HG03354 (cell line): ENCODE data around the gene ISG15.
"Not testable (repeated sequence)": the region's sequence is repeated elsewhere in the genome, so short reads cannot be mapped to it uniquely, and the experiment has no call there.

Experiments used
- ATAC-seq: cut with Tn5 transposase; IDR thresholded peaks from one replicate; pipeline ENCODE4 v1.9.1; 2021; ENCODE audit warnings: mild to moderate bottlenecking; ENCODE audit not compliant: unreplicated experiment, poor library complexity, severe bottlenecking

The ISG15 gene

GRCh38 chr1:991895-992294, 21.4 kb upstream of the ISG15 start:
- ATAC-seq = no peak

DNA sequence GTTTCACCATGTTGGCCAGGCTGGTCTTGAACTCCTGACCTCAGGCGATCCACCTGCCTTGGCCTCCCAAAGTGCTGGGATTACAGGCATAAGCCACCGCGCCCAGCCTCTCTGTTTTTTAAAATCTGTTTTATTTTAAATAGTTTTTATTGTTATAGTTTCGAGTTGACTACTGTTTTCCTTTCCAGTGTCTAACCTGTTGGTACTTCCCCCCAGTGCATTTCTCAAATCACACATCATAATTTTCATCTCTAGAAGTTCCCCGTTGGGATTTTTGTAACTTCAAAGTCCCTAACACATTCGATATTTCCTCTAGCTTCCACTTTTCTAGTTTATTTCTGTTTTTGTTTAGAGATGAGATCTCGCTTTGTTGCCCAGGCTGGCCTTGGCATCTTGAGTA, 20.9 kb upstream of the ISG15 start:
- no peak for ATAC-seq

GRCh38 chr1:993379-993995, 19.8 kb upstream of the ISG15 start:
- no peak for ATAC-seq

DNA sequence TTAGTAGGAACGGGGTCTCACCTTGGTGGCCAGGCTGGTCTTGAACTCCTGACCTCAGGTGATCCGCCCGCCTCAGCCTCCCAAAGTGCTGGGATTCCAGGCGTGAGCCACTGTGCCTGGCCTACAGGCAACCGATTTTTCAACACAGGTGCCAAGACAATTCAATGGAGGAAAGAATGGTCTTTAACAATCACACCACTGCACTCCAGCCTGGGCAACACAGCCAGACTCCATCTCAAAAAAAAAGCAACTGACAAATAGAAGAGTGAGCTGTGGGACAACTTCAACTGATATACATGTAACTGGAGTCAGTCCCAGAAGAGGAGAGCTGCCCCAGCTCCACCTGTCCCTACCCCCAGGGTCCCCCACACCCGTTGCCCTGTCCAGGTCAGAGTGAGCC, 18.8 kb upstream of the ISG15 start:
- ATAC-seq = not testable (repeated sequence)

DNA sequence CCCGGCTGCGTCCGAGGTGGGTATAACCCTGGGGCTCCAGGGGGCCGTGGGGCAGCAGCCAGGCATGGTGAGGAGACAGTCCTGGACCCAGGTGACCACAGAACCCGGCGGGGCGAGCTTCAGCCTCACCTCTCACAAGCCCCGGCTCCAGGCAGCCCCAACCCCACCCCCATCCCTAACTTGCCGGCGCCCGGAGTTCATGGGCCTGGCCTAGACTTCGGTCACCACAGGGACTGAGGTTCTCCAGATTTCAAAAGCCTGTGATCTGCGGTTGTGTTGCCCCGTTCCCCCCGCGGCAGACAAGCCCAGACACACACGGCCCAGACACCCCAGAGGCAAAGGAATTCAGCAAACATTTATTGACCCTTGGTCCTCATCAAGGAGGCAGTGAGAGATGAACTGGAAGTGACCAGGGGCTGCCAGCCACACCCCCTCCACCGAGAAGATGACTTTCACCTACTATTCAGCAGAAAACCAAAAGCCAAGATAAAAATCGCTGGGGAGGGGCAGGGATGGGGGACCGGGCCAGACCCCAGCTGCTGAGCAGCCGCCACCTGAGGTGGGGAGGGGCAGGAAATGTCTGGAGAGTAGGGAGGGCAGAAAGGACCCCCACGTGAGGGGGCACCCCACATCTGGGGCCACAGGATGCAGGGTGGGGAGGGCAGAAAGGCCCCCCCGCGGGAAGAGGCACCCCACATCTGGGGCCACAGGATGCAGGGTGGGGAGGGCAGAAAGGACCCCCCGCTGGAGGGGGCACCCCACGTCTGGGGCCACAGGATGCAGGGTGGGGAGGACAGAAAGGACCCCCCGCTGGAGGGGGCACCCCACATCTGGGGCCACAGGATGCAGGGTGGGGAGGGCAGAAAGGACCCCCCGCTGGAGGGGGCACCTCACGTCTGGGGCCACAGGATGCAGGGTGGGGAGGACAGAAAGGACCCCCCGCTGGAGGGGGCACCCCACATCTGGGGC, 17.3 kb upstream of the ISG15 start:
- ATAC-seq = no peak

- no peak for ATAC-seq
Measured at GRCh38 chr1:996851-997712, 16.2 kb upstream of the ISG15 start.

- ATAC-seq = no peak
Measured at GRCh38 chr1:997713-997992, 15.6 kb upstream of the ISG15 start.

DNA sequence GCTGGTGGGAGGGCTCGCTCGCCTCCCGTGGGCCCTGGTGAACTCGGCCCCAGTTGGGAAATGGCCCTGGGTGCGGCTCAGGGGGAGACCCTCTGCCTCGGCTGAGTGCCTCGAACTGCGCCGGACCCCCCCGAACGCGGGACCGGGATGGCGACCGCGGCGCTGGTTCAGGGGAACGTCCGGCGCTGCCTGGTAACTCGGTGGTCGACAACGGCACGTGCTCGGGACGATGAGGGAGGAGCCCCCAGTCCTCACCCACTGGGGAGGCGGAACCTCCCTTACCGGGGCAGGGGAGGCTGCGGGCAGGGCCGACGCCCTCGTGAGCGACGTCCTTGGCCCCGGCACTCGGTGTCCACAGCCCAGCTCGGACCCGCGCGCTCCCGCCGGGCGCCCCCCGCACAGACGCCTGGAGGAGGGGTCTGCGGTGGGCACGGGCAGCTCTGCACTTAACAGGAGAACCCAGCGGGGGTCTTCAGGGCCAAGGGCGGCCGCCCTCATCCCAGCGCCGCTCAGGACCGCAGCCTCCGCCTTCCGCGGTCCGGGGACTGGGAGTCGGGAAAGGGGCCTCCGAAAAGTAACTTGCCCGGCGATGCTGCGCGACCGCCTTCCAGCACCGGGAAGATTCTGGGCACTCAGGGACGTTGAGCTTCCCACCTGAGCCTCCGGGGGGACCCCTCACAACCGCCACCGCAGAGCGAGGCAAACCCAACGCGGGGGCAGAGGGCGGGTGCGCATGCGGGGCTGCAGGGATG, 15.1 kb upstream of the ISG15 start:
- ATAC-seq = no peak

- ATAC-seq = no peak
Measured at GRCh38 chr1:998745-998994, 14.6 kb upstream of the ISG15 start.

DNA sequence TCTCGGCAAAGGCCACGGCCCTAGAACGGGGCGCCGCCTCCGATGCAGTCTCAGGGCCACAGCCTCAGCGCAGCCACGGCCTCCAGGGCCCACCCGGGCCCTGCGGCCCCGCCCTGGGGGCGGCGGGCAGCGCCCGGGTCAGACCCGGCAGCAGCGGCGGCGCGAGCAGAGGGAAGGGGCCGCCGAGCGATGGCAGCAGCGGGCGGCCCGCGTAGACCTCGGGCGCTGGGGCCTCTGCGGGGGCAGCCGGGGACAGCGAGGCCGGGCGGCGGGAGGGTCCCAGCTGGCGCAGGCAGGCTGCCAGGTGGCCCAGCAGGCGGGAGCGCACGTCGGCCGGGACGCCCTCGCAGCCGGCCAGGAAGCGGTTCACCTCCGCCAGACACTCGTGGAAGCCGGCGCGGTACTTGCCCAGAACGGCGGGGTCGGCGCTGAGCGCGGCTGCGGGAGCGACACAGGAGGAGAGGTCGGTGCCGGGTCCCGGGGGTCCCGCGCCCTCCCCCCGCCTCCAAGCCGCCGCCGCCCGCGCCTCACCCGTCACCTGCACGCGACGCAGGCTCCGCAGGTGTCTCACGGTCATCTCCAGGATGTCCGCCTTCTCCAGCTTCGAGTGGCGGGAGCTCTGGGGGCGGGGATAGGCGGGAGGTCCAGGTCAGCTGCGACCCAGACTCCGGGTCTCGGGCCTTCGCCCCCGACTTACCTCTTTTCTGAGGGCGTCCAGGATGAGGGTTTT, 14.1 kb upstream of the ISG15 start:
- no peak for ATAC-seq

DNA sequence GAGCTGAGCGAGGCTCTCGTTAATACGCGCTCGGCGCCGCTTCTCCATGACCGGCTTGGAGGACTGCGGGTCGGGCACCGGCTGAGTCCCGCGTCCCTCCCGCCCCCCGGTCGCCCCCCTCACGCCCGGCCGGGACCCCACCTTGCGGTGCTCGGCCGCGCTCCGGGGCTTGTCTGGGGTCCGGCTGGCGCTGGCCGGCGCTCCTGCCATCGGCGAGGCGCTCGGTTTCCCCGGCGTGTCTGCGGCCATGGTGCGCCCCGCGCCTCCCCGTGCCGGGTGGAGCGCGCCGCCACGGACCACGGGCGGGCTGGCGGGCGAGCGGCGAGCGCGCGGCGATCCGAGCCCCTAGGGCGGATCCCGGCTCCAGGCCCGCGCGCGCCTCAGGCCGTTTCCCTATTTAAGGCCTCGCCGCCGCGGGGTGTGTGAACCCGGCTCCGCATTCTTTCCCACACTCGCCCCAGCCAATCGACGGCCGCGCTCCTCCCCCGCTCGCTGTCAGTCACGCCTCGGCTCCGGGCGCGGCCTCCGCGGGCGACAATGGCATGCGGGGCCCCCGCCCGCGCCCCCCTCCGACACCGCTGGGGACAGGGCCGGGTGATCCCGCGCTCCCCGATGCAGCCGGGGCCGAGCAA, 13.5 kb upstream of the ISG15 start, which contains the start of gene HES4:
Gene HES4, minus strand, starts transcription at position 373 of the 632 bp plus-strand sequence. Its CDS starts 124 bp downstream, at position 249.
- peak; percentile 45 for ATAC-seq

- peak; percentile 26 for ATAC-seq
Measured at GRCh38 chr1:1000357-1001056, 12.8 kb upstream of the ISG15 start.

DNA sequence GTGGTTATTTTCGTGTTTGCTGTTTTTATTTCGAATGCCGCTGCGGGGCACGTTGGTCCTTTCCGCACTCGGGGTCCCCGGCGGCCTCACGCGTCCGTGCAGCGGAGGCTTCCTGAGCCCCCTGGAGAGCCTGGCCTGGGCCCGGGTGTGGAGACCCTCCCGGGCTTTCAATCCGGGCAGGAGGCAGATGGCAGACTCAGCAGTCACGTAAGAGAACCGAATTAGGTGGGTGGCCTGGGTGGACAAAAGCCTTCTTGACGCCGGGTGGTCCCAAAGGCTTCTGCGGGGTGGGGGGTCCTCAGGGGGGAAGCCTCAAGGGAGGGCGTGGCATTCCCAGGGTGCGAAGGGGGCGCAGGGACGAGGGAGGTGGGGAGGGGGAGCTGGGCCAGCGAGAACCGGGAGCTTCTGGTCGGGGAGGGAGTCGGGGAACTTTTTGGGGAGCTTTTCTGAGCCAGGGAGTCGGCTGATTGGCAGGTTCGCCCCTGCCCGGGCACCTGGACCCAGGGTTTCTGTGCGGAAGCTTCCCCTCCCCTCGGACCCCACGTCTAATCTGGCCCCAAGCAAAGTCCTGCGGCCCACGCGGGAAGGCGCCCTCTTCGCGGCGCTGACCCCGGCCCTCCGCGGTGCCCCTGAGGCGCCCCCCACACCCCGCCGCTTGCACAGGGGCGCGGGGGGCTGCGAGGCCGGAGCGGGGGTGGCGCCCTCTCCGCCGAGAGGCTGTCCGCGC, 12.1 kb upstream of the ISG15 start:
- no peak for ATAC-seq

- ATAC-seq = no peak
Measured at GRCh38 chr1:1003618-1004419, 9.5 kb upstream of the ISG15 start.

- no peak for ATAC-seq
Measured at GRCh38 chr1:1004420-1004779, 8.9 kb upstream of the ISG15 start.

DNA sequence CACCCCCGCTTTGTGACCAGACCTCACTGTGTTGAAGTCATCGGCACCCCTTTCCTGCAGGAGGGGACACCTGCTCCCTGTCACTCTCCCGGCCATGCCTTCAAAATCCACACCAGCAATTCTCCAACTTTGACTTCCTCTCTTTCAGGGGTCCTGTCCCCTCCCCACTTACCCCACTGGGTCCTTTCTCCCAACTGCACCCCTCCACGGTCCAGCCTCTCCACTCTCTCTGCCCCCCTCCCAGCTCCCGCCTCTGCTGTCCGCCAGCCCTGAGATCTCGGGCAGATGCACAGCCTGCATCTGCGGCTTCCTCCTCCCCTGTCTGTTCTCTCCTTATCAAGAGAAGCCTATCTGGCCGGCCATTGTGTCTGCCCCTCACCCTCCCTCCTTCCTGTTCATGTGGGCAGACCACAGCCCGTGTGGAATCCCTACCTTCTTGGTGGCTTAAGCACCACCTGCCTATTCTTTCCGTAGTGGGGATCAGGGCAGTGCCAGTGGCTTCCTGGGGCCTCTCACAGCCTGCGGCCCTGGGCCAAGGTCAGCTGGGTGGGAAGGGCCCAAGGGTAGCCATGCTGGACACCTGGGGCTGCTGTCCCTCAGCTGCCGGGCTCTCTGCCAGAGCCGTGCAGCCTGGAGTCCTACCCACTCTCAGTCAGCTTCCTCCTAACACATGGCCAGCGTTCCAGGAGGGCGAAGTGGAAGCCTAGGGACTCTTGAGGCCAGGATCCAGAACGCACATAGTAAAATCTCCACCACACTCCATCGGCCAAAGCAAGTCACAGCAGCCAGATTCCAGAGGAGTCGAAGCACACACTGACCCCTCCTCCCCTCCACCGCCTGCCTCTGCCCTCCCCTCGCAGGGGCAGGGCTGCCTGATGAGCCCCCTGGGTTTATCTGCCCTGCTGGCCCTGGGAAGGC, 8.3 kb upstream of the ISG15 start:
- no peak for ATAC-seq
